Measurements from ENCODE around the gene SEMA6A. TPM values are rescaled to one million over a fixed set of nuclear protein-coding genes. Genes with fewer than 3 reads are reported as not detected.

Gene SEMA6A
- total and polyA plus RNA-seq, 2 of the 13 experiments (the other 11 are each of a cell fraction or from before 2014, with no cell fraction given), result 5.1 to 6.5 TPM

- in situ Hi-C loops (cut with HindIII; ENCODE audit: extremely low pct_ligation_motif_present, low pct_unique_long_range_greater_than_20kb), result no loop called here
- CTCF ChIA-PET (ENCODE audit: low intra/inter-chr PET ratio, low total read pairs), result no interaction called here
- Histone ChIP-seq H3K27ac (ENCODE audit: extremely low read length, insufficient read depth, low read length) (no peak overlapping the region), H3K9me3 (ENCODE audit: low read length) (no peaks in the 10 kb centered on the region), H4K20me1 (ENCODE audit: insufficient read depth, low read length) (no peaks in the 10 kb centered on the region), H3K36me3 (replicated peaks in 1 of 2; ENCODE audit: control insufficient read depth in 1 of 2, insufficient read depth in 2 of 2, low read length in 2 of 2) (no peaks in the 10 kb centered on the region), H3K79me2 (ENCODE audit: insufficient read depth, low read length) (no peaks in the 10 kb centered on the region), H2AFZ (ENCODE audit: low read length) (no peak overlapping the region), H3K4me3 (replicated peaks in 1 of 3; ENCODE audit: insufficient read depth in 1 of 3, low read depth in 2 of 3, low read length in 3 of 3) (no peak overlapping the region), H3K9ac (ENCODE audit: insufficient read depth, low read depth, low read length) (no peak overlapping the region), H3K4me2 (ENCODE audit: low read depth, low read length) (no peak overlapping the region), H3K27me3 (ENCODE audit: control insufficient read depth in 1 of 2, insufficient read depth in 2 of 2, low read length in 2 of 2) (no peaks in the 10 kb centered on the region), H3K4me1 (ENCODE audit: insufficient read depth, low read length) (no peaks in the 10 kb centered on the region)
- WGBS (ENCODE audit: low lambda C conversion rate), result 82% methylated on average over 5 of the region's 5 CpGs
- TF ChIP-seq TBL1XR1 (IDR thresholded peaks at IDR 0.05; ENCODE audit: borderline replicate concordance, low read length, partially characterized antibody) (no peak), TBX2 (CRISPR knock-in tag; IDR thresholded peaks at IDR 0.05; ENCODE audit: borderline replicate concordance) (no peak), ZNF678 (CRISPR knock-in tag; IDR thresholded peaks at IDR 0.05) (no peak), TSC22D2 (CRISPR knock-in tag; IDR thresholded peaks at IDR 0.05; ENCODE audit: borderline replicate concordance) (no peak), HMGA1 (CRISPR knock-in tag; conservative IDR thresholded peaks at IDR 0.05) (no peak), KLF11 (CRISPR knock-in tag; IDR thresholded peaks at IDR 0.05) (no peak), SRSF1 (optimal IDR thresholded peaks at IDR 0.05; ENCODE audit: low read depth, low read length) (no peak), ATRX (CRISPR knock-in tag; IDR thresholded peaks at IDR 0.05; ENCODE audit: borderline replicate concordance) (no peak), ZNF451 (CRISPR knock-in tag; IDR thresholded peaks at IDR 0.05) (no peak)
- TF ChIP-seq, protein P1, sequence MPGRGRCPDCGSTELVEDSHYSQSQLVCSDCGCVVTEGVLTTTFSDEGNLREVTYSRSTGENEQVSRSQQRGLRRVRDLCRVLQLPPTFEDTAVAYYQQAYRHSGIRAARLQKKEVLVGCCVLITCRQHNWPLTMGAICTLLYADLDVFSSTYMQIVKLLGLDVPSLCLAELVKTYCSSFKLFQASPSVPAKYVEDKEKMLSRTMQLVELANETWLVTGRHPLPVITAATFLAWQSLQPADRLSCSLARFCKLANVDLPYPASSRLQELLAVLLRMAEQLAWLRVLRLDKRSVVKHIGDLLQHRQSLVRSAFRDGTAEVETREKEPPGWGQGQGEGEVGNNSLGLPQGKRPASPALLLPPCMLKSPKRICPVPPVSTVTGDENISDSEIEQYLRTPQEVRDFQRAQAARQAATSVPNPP (CRISPR knock-in tag; IDR thresholded peaks at IDR 0.05), result no peak
- POLR2A ChIA-PET, result no interaction called here
- intact Hi-C loops (cut with micrococcal nuclease; ENCODE audit: unreplicated experiment), result no loop called here
- FAIRE-seq (no peak), ATAC-seq (no peak), DNase-seq (ENCODE audit: low spot score) (no peak)
- BruUV-seq (replicated peaks), result no TSS peak
Observed at GRCh38 chr5:116409591-116410296, 164.9 kb downstream of the SEMA6A start.

Data from HepG2 (cell line).